HepG2 (cell line): ENCODE results near the gene GPR6. TPM values are rescaled to one million over a fixed set of nuclear protein-coding genes. Genes with fewer than 3 reads are reported as not detected.

ENCODE experiments used
- ARID5B ChIP-seq: IDR thresholded peaks from 2 replicates; pipeline ENCODE4 v1.4.0; 2020; ENCODE audit warnings: mild to moderate bottlenecking, missing genetic modification reagents
- CBX5 ChIP-seq: sonication (generic); formaldehyde crosslinking; IDR thresholded peaks from 2 replicates; pipeline ENCODE4 v1.4.0; 2020; ENCODE audit warnings: missing genetic modification reagents, borderline replicate concordance
- ERF ChIP-seq: IDR thresholded peaks from 2 replicates; pipeline ENCODE4 v1.6.1; 2018; ENCODE audit warnings: missing biosample characterization, missing genetic modification reagents
- FOXA3 ChIP-seq: IDR thresholded peaks from 2 replicates; pipeline ENCODE4 v1.6.1; 2016; ENCODE audit warnings: missing genetic modification reagents, missing compliant biosample characterization
- IKZF5 ChIP-seq: IDR thresholded peaks from 2 replicates; pipeline ENCODE4 v1.6.1; 2018; ENCODE audit warnings: missing genetic modification reagents, mild to moderate bottlenecking, missing compliant biosample characterization
- KLF6 ChIP-seq: IDR thresholded peaks from 2 replicates; pipeline ENCODE4 v1.8.0; 2016; ENCODE audit warnings: missing biosample characterization, missing genetic modification reagents
- MXD4 ChIP-seq: IDR thresholded peaks from 2 replicates; pipeline ENCODE4 v1.6.1; 2016; ENCODE audit warnings: mild to moderate bottlenecking, missing biosample characterization, missing genetic modification reagents
- PAWR ChIP-seq: sonication (generic); formaldehyde crosslinking; IDR thresholded peaks from 2 replicates; pipeline ENCODE4 v1.4.0; 2020; ENCODE audit warnings: missing genetic modification reagents, mild to moderate bottlenecking, borderline replicate concordance
- TEF ChIP-seq: sonication (generic); formaldehyde crosslinking; IDR thresholded peaks from 2 replicates; pipeline ENCODE4 v1.5.0; 2020; ENCODE audit warnings: missing genetic modification reagents
- ZNF451 ChIP-seq: sonication (generic); formaldehyde crosslinking; IDR thresholded peaks from 2 replicates; pipeline ENCODE4 v1.5.0; 2020; ENCODE audit warnings: mild to moderate bottlenecking, missing genetic modification reagents
- ZNF503 ChIP-seq: sonication (generic); formaldehyde crosslinking; IDR thresholded peaks from 2 replicates; pipeline ENCODE4 v1.4.0; 2020; ENCODE audit warnings: missing genetic modification reagents
- ZNF687 ChIP-seq: sonication (generic); formaldehyde crosslinking; IDR thresholded peaks from 2 replicates; pipeline ENCODE4 v1.5.1; 2020; ENCODE audit warnings: mild to moderate bottlenecking, missing genetic modification reagents, moderate library complexity
- ZUFSP ChIP-seq: sonication (generic); formaldehyde crosslinking; IDR thresholded peaks from 2 replicates; pipeline ENCODE4 v1.9.0; 2021; ENCODE audit warnings: missing genetic modification reagents, mild to moderate bottlenecking, borderline replicate concordance
- polyA plus RNA-seq, 8 experiments: library from polyadenylated mRNA; depleted of rRNA in 3 of 8; stranded (reverse) in 7 of 8; unstranded in 1 of 8; fragments of >200 nt; fragmentation: Illumina TruSeq in 4 of 8; extraction: Trizol in 4 of 8; gene quantifications; 2 replicates each; pipeline versions ENCODE4 v1.2.1 to v1.2.3, GENCODE V29; 2011 to 2016; ENCODE audit warnings: low read depth in 4 of 8, missing spikeins in 1 of 8, mixed read lengths in 1 of 8; ENCODE audit not compliant: insufficient read depth in 1 of 8
- total RNA-seq, 5 experiments: library from RNA; depleted of rRNA; stranded (reverse); fragments of >200 nt; fragmentation: Illumina TruSeq; extraction: Trizol; gene quantifications; 2 replicates each; pipeline ENCODE4 v1.2.3, GENCODE V29; 2016; ENCODE audit warnings: low read depth in 1 of 5

Gene GPR6
- total and polyA plus RNA-seq, 2 of the 13 experiments (the other 11 are each of a cell fraction or from before 2014, with no cell fraction given) = not detected

- TF ChIP-seq ZNF451 (CRISPR knock-in tag) (0 out of 2 replicates have a peak, but pooled peaks have one; percentile 42), ARID5B (peak; percentile 63), FOXA3 (CRISPR knock-in tag) (0 out of 2 replicates have a peak, but pooled peaks have one; percentile 21), CBX5 (CRISPR knock-in tag) (peak; percentile 78; the same call in 1 of the 2 replicates), ERF (CRISPR knock-in tag) (peak; percentile 55; the same call in 1 of the 2 replicates), ZNF687 (peak; percentile 50), MXD4 (CRISPR knock-in tag) (peak; percentile 60; the same call in 1 of the 2 replicates), TEF (CRISPR knock-in tag) (peak; percentile 84), KLF6 (CRISPR knock-in tag) (peak; percentile 97), IKZF5 (CRISPR knock-in tag) (peak; percentile 72; the same call in 1 of the 2 replicates), ZNF503 (CRISPR knock-in tag) (peak; percentile 43; the same call in 1 of the 2 replicates), PAWR (no peak), ZUFSP (no peak)
Measured at GRCh38 chr6:109978174-109979032, at the start of gene GPR6 (continued).
